ENCODE results near the gene MPZL1.

DNA sequence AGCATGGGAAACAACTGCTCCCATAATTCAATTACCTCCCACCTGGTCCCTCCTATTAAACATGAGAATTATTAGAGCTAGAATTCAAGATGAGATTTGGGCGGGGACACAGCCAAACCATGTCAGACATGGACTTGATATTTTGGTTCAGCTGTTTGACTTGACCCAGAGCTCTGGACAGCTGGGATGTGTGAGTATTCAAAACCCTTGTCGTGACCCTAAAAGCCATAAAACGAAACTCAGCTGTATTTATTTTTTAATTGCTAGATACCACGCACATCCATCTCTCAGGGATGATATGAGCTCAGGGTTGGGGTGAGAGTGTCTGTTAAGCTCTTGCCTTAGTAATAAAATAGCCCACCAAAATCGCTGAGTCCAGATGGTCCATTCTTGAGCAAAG lies 46.3 kb upstream of the MPZL1 start:
- TF ChIP-seq, protein P1, sequence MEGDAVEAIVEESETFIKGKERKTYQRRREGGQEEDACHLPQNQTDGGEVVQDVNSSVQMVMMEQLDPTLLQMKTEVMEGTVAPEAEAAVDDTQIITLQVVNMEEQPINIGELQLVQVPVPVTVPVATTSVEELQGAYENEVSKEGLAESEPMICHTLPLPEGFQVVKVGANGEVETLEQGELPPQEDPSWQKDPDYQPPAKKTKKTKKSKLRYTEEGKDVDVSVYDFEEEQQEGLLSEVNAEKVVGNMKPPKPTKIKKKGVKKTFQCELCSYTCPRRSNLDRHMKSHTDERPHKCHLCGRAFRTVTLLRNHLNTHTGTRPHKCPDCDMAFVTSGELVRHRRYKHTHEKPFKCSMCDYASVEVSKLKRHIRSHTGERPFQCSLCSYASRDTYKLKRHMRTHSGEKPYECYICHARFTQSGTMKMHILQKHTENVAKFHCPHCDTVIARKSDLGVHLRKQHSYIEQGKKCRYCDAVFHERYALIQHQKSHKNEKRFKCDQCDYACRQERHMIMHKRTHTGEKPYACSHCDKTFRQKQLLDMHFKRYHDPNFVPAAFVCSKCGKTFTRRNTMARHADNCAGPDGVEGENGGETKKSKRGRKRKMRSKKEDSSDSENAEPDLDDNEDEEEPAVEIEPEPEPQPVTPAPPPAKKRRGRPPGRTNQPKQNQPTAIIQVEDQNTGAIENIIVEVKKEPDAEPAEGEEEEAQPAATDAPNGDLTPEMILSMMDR (IDR thresholded peaks at IDR 0.05): no peak
- no peak for TF ChIP-seq POLR2A (IDR thresholded peaks at IDR 0.05)
